Trophoblast cell (in vitro differentiated cells and primary cell): ENCODE data around the gene MPZL2.
A peak's percentile ranks its signal among the peaks of the same experiment; 100 is the strongest.

Experiments used
- DNase-seq, 2 donors: peaks; one replicate each; pipeline ENCODE4 v3.0.0-alpha.2; 2016
- H2AFZ ChIP-seq: 2 replicates; pipeline ENCODE4 v1.6.1; 2013; ENCODE audit warnings: low read length, moderate library complexity, mild to moderate bottlenecking; ENCODE audit not compliant: insufficient read depth, poor library complexity
- H2AK5ac ChIP-seq: 2 replicates; pipeline ENCODE4 v1.6.1; 2013; ENCODE audit warnings: mild to moderate bottlenecking, low read length
- H2BK120ac ChIP-seq: 2 replicates; pipeline ENCODE4 v1.6.1; 2013; ENCODE audit warnings: low read length, mild to moderate bottlenecking, moderate library complexity; ENCODE audit not compliant: insufficient read depth, poor library complexity
- H2BK12ac ChIP-seq: 2 replicates; pipeline ENCODE4 v1.6.1; 2013; ENCODE audit warnings: mild to moderate bottlenecking, low read length, moderate library complexity
- H2BK5ac ChIP-seq: 2 replicates; pipeline ENCODE4 v1.6.1; 2013; ENCODE audit warnings: low read length, low read depth, moderate library complexity, mild to moderate bottlenecking; ENCODE audit not compliant: poor library complexity
- H3K14ac ChIP-seq: 2 replicates; pipeline ENCODE4 v1.6.1; 2013; ENCODE audit warnings: mild to moderate bottlenecking, low read length
- H3K18ac ChIP-seq: 2 replicates; pipeline ENCODE4 v1.6.1; 2013; ENCODE audit warnings: mild to moderate bottlenecking, low read length
- H3K23ac ChIP-seq: 2 replicates; pipeline ENCODE4 v1.6.1; 2013; ENCODE audit warnings: low read length
- H3K27ac ChIP-seq: 2 replicates; pipeline ENCODE4 v1.5.1; 2013; ENCODE audit warnings: low read depth, mild to moderate bottlenecking, inconsistent platforms, low read length, moderate library complexity
- H3K27me3 ChIP-seq: 2 replicates; pipeline ENCODE4 v1.6.1; 2013; ENCODE audit warnings: inconsistent platforms, mild to moderate bottlenecking, low read length, moderate library complexity; ENCODE audit not compliant: insufficient read depth
- H3K36me3 ChIP-seq, 2 experiments: 1 replicate in 1 of 2; 2 replicates in 1 of 2; pipeline ENCODE4 v1.6.1; 2013; ENCODE audit warnings: low read length in 2 of 2, mild to moderate bottlenecking in 2 of 2, moderate library complexity in 1 of 2; ENCODE audit not compliant: insufficient read depth in 2 of 2, control insufficient read depth in 1 of 2
- H3K4ac ChIP-seq: 2 replicates; pipeline ENCODE4 v1.6.1; 2013; ENCODE audit warnings: low read depth, mild to moderate bottlenecking, low read length, moderate library complexity
- H3K4me1 ChIP-seq, 2 experiments: 1 replicate in 1 of 2; 2 replicates in 1 of 2; pipeline ENCODE4 v1.6.1; 2013; ENCODE audit warnings: low read length in 2 of 2, mild to moderate bottlenecking in 2 of 2, moderate library complexity in 1 of 2; ENCODE audit not compliant: insufficient read depth in 2 of 2, control insufficient read depth in 1 of 2
- H3K4me2 ChIP-seq: 2 replicates; pipeline ENCODE4 v1.6.1; 2013; ENCODE audit warnings: inconsistent platforms, mild to moderate bottlenecking, low read length, moderate library complexity
- H3K4me3 ChIP-seq: 2 replicates; pipeline ENCODE4 v1.5.1; 2013; ENCODE audit warnings: mild to moderate bottlenecking, low read depth, low read length, inconsistent platforms
- H3K79me1 ChIP-seq: one replicate; pipeline ENCODE4 v1.6.1; 2013; ENCODE audit warnings: low read length
- H3K79me2 ChIP-seq: 2 replicates; pipeline ENCODE4 v1.6.1; 2013; ENCODE audit warnings: low read length, mild to moderate bottlenecking; ENCODE audit not compliant: control insufficient read depth, insufficient read depth, poor library complexity
- H3K9ac ChIP-seq: 2 replicates; pipeline ENCODE4 v1.6.1; 2013; ENCODE audit warnings: mild to moderate bottlenecking, low read length
- H3K9me3 ChIP-seq: 2 replicates; pipeline ENCODE4 v1.6.1; 2013; ENCODE audit warnings: low read depth, mild to moderate bottlenecking, control low read depth, inconsistent platforms, low read length; ENCODE audit not compliant: insufficient read depth
- H4K12ac ChIP-seq: 2 replicates; pipeline ENCODE4 v1.6.1; 2013; ENCODE audit warnings: low read depth, mild to moderate bottlenecking, low read length, moderate library complexity
- H4K8ac ChIP-seq: 2 replicates; pipeline ENCODE4 v1.6.1; 2013; ENCODE audit warnings: low read depth, mild to moderate bottlenecking, low read length, moderate library complexity
- H4K91ac ChIP-seq: one replicate; pipeline ENCODE4 v1.6.1; 2013; ENCODE audit warnings: low read depth, mild to moderate bottlenecking, low read length, moderate library complexity
- WGBS: extraction: QIAGEN DNeasy Blood & Tissue Kit; methylation state at CpG from one replicate; pipeline ENCODE4 v1.1.7; 2013; ENCODE audit warnings: missing lambda C conversion rate; ENCODE audit not compliant: insufficient read length, insufficient coverage; ENCODE audit errors: extremely low coverage; 5-methylcytosine and 5-hydroxymethylcytosine counted together

MPZL2 gene

DNA sequence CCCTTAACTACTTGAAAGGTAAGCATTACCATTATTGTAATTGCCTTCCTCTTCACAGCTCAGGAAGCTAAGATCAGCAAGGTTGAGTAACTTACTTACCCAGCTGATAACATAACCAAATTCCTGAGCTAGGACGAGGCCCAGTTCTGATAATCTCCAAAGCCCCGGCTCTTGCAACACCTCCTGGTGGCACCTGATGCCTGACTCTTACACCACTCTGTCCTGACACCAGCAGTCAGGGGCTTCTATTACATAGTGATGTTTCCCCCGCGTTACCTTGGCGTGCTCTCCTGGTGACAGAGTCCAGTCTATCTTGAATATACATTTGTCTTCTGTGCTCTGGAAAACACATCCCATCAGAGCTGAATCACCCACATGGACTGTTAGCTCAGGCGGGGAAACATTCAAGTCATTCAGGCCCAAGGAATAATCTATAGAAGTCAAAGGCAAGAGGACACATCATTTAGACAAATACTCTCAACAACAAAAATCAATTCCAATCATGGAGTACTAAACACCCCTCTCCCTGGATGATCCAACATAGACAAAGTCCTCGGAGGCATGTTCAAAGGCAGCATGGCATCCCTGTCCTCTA lies 51.9 kb downstream of the MPZL2 start:
- Histone ChIP-seq H3K4me3 (no peak overlapping the region), H3K14ac (no peak overlapping the region), H2BK120ac (no peak overlapping the region), H3K4me1 (peaks cover 0 to 2% of the 10 kb centered on the region in 2 experiments), H3K27me3 (no peaks in the 10 kb centered on the region), H3K23ac (no peak overlapping the region), H4K12ac (no peak overlapping the region), H2BK12ac (no peak overlapping the region), H3K18ac (no peak overlapping the region), H4K8ac (no peak overlapping the region), H4K91ac (no peak overlapping the region), H3K27ac (no peak overlapping the region), H3K36me3 (no peaks in the 10 kb centered on the region), H3K79me2 (no peaks in the 10 kb centered on the region), H3K9me3 (no peaks in the 10 kb centered on the region), H2AK5ac (no peak overlapping the region), H3K4ac (no peak overlapping the region), H3K79me1 (no peaks in the 10 kb centered on the region), H2AFZ (no peak overlapping the region), H3K9ac (no peak overlapping the region), H2BK5ac (no peak overlapping the region), H3K4me2 (no peak overlapping the region)
- DNase-seq, result peak; percentile 93 to 94
- no CpG with 5 or more reads among the region's 7 CpGs for WGBS

DNA sequence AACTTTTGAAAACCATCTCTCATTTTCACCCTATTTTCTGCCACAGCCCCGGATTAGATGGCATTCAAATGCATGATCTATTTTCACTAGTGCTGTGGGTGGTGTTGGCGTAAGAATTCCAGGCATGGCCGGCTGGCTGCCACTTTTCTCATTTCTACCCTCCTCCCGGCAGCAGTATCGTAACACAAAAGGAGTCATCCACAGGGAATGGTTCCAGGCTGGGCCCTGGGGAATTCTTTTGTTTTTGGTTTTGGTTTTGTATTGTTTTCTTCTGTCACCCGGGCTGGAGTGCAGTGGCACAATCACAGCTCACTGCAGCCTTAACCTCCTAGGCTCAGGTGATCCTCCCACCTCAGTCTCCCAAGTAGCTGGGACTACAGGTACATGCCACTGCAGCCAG lies 53.1 kb downstream of the MPZL2 start:
- Histone ChIP-seq H3K23ac (no peak overlapping the region), H2AFZ (no peak overlapping the region), H3K9ac (no peak overlapping the region), H3K79me2 (no peaks in the 10 kb centered on the region), H3K9me3 (no peaks in the 10 kb centered on the region), H4K12ac (no peak overlapping the region), H4K8ac (no peak overlapping the region), H3K27ac (no peak overlapping the region), H2BK5ac (no peak overlapping the region), H3K4ac (no peak overlapping the region), H3K14ac (no peak overlapping the region), H2AK5ac (no peak overlapping the region), H3K36me3 (no peaks in the 10 kb centered on the region), H2BK120ac (no peak overlapping the region), H3K4me2 (no peak overlapping the region), H3K79me1 (no peaks in the 10 kb centered on the region), H3K27me3 (no peaks in the 10 kb centered on the region), H3K18ac (no peak overlapping the region), H4K91ac (no peak overlapping the region), H2BK12ac (no peak overlapping the region), H3K4me1 (peaks cover 0 to 2% of the 10 kb centered on the region in 2 experiments), H3K4me3 (no peak overlapping the region)
- no CpG with 5 or more reads among the region's 6 CpGs for WGBS
- DNase-seq, result peak; percentile 66 to 80

DNA sequence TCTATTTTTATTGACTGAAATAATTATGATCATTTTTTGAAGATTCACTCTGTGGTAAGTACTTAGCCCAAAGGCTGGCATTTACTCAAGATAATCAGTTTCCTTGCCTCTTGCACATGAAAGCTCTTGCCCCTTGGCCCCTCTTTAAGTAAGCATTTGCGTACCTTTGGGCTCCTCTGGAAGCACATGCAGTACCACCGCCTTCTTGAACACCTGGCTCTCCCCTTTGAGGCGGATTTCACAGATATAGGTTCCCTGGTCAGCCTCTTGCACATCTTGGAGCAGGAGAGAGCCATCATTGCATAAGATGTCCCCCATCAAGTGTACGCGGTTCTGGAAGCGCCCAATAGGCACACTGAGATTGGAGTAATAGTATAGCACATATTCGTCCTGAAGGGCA lies 53.8 kb downstream of the MPZL2 start:
- H3K18ac ChIP-seq, result no peak overlapping the region
- no peaks in the 10 kb centered on the region for H3K79me2 ChIP-seq
- no peak for DNase-seq

DNA sequence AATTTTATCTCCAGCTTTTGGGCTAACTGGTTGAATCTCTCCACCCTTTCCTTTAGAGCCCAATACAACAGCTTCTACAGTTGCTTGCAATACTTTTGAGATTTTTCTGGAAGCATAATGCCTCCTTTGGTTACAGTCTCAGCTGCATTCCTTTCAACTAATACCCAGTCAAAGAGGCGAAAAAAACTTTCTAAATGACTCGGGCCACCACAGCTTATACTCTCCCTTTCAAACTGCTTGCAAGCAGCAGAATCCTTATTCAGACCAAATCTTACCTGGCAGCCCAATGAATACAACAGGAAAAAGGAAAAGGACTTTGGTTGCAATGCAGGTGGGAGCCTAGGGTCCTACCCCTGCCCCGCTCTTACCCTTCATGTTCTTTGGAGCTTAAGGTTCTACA lies 55.1 kb downstream of the MPZL2 start:
- H3K4me2 ChIP-seq, result no peak overlapping the region
- no peaks in the 10 kb centered on the region for H3K36me3 ChIP-seq
- H4K91ac ChIP-seq, result no peak overlapping the region
- no peak overlapping the region for H3K4me3 ChIP-seq
- no peak overlapping the region for H4K12ac ChIP-seq
- no peak overlapping the region for H2BK120ac ChIP-seq
- H3K23ac ChIP-seq, result no peak overlapping the region
- no peaks in the 10 kb centered on the region for H3K9me3 ChIP-seq
- no peak overlapping the region for H2AFZ ChIP-seq
- no peak overlapping the region for H4K8ac ChIP-seq
- H2AK5ac ChIP-seq, result no peak overlapping the region
- H3K27me3 ChIP-seq, result peaks cover 2% of the 10 kb centered on the region
- no peak overlapping the region for H3K4ac ChIP-seq
- no peaks in the 10 kb centered on the region for H3K79me2 ChIP-seq
- no CpG with 5 or more reads among the region's 3 CpGs for WGBS
- H2BK5ac ChIP-seq, result no peak overlapping the region
- no peaks in the 10 kb centered on the region for H3K79me1 ChIP-seq
- no peak overlapping the region for H3K18ac ChIP-seq
- DNase-seq, result no peak
- H2BK12ac ChIP-seq, result no peak overlapping the region
- no peak overlapping the region for H3K9ac ChIP-seq
- H3K27ac ChIP-seq, result no peak overlapping the region
- H3K4me1 ChIP-seq, result peaks cover 0 to 2% of the 10 kb centered on the region in 2 experiments
- H3K14ac ChIP-seq, result no peak overlapping the region

More for the DNA sequence above, 53.8 kb downstream of the MPZL2 start:
- Histone ChIP-seq H3K23ac (no peak overlapping the region), H3K36me3 (no peaks in the 10 kb centered on the region), H2AFZ (no peak overlapping the region), H4K12ac (no peak overlapping the region), H3K14ac (no peak overlapping the region), H2BK12ac (no peak overlapping the region), H2AK5ac (no peak overlapping the region), H3K9ac (no peak overlapping the region), H3K27me3 (no peaks in the 10 kb centered on the region), H3K4ac (no peak overlapping the region), H2BK120ac (no peak overlapping the region), H3K4me2 (no peak overlapping the region), H3K4me3 (no peak overlapping the region), H4K91ac (no peak overlapping the region), H3K9me3 (no peaks in the 10 kb centered on the region), H4K8ac (no peak overlapping the region), H3K4me1 (peaks cover 0 to 2% of the 10 kb centered on the region in 2 experiments), H3K27ac (no peak overlapping the region), H2BK5ac (no peak overlapping the region), H3K79me1 (no peaks in the 10 kb centered on the region)
- WGBS, result no CpG with 5 or more reads among the region's 7 CpGs
